Fibroblast of villous mesenchyme (primary cell): Measurements from ENCODE around the gene SYNE3. TPM values are rescaled to one million over a fixed set of nuclear protein-coding genes. Genes with fewer than 3 reads are reported as not detected.
A peak's percentile ranks its signal among the peaks of the same experiment; 100 is the strongest.

Experiments
- DNase-seq: peaks from one replicate; pipeline ENCODE4 v3.0.0-alpha.2; 2010; ENCODE audit warnings: low read depth
- H3K4me3 ChIP-seq: 2 replicates; pipeline ENCODE4 v1.5.1; 2011; ENCODE audit warnings: low read depth, mild to moderate bottlenecking, low read length
- total RNA-seq: library from RNA; depleted of rRNA; stranded (reverse); fragments of >200 nt; gene quantifications from 2 replicates; pipeline ENCODE4 v1.2.3, GENCODE V29; 2012
- TF ChIP-seq, protein P1 (sequence below): IDR thresholded peaks from 2 replicates; pipeline ENCODE4 v1.5.1; 2012; ENCODE audit warnings: low read depth, mild to moderate bottlenecking, low read length; ENCODE audit not compliant: insufficient read depth

The SYNE3 gene
- total RNA-seq, 1 donor = 6.5 TPM

- no peak for DNase-seq
- H3K4me3 ChIP-seq = no peak overlapping the region
Observed at GRCh38 chr14:95474941-95475340, 41.5 kb downstream of the SYNE3 start.

GRCh38 chr14:95474486-95474885 lies 42.0 kb downstream of the SYNE3 start:
- DNase-seq = no peak
- TF ChIP-seq, protein P1, sequence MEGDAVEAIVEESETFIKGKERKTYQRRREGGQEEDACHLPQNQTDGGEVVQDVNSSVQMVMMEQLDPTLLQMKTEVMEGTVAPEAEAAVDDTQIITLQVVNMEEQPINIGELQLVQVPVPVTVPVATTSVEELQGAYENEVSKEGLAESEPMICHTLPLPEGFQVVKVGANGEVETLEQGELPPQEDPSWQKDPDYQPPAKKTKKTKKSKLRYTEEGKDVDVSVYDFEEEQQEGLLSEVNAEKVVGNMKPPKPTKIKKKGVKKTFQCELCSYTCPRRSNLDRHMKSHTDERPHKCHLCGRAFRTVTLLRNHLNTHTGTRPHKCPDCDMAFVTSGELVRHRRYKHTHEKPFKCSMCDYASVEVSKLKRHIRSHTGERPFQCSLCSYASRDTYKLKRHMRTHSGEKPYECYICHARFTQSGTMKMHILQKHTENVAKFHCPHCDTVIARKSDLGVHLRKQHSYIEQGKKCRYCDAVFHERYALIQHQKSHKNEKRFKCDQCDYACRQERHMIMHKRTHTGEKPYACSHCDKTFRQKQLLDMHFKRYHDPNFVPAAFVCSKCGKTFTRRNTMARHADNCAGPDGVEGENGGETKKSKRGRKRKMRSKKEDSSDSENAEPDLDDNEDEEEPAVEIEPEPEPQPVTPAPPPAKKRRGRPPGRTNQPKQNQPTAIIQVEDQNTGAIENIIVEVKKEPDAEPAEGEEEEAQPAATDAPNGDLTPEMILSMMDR = no peak
- H3K4me3 ChIP-seq = no peak overlapping the region

More at GRCh38 chr14:95474941-95475340, 41.5 kb downstream of the SYNE3 start:
- TF ChIP-seq, protein P1 = no peak

GRCh38 chr14:95472819-95473251 lies 43.6 kb downstream of the SYNE3 start:
- no peak overlapping the region for H3K4me3 ChIP-seq
- TF ChIP-seq, protein P1 = no peak
- peak; percentile 21 for DNase-seq

DNA sequence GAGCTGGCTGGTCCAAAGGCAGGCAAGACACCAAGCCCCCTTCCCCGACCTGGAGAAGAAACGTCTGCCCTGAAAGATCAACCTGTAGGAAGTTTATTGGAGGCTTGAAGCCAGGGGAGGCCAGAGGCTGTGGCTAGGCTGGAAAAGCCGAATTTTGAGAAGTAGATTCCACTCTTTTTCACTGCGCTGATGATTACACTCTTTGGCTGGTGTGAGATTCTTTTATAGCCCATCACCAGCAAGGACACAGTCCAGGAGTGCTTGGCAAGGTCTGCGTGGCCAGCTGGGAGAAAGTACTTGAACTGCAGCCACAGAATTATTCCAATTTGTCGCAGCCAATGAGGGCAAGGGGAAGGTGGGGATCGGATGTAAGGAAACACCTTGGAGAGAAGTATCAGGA lies 45.0 kb downstream of the SYNE3 start:
- TF ChIP-seq, protein P1 = no peak
- H3K4me3 ChIP-seq = no peak overlapping the region
- DNase-seq = no peak

- H3K4me3 ChIP-seq = no peak overlapping the region
- DNase-seq = no peak
- TF ChIP-seq, protein P1 = no peak
Observed at GRCh38 chr14:95471016-95471415, 45.4 kb downstream of the SYNE3 start.

DNA sequence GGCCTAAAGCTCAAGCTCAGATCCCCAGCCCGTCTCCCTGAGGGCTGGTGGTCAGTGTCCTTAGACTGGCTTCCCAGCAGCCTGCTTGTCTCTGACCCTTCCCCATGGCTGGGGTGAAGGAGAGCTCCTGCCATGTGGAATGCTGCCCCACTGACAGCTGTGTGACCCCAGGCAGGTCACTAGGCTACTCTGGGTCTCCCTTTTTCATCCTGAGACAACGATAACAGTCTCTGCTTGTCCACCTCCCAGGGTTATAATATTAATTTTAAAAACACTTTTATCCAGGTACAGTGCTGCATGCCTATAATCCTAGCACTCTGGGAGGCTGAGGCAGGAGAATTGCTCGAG lies 47.3 kb downstream of the SYNE3 start:
- TF ChIP-seq, protein P1 = no peak
- H3K4me3 ChIP-seq = no peak overlapping the region
- no peak for DNase-seq

- no peak for DNase-seq
- TF ChIP-seq, protein P1 = no peak
- H3K4me3 ChIP-seq = no peak overlapping the region
Observed at GRCh38 chr14:95468448-95469133, 47.9 kb downstream of the SYNE3 start.
